GM12875 (cell line): ENCODE results near the gene SMARCB1.
A peak's percentile ranks its signal among the peaks of the same experiment; 100 is the strongest.

Experiments used
- H3K4me3 ChIP-seq: one replicate; pipeline ENCODE4 v1.5.1; 2011; ENCODE audit warnings: low read depth, low read length, control low read depth
- CTCF ChIP-seq: IDR thresholded peaks from 2 replicates; pipeline ENCODE4 v1.5.1; 2011; ENCODE audit warnings: low read depth, mild to moderate bottlenecking, control low read depth, inconsistent platforms, low read length, moderate library complexity, borderline replicate concordance; ENCODE audit not compliant: insufficient read depth

The SMARCB1 gene

GRCh38 chr22:23752750-23753149 is 34.0 kb upstream of the SMARCB1 start:
- no peak for TF ChIP-seq CTCF
- H3K4me3 ChIP-seq = peak overlapping the region; percentile 36

GRCh38 chr22:23753385-23753784 is 33.4 kb upstream of the SMARCB1 start:
- TF ChIP-seq CTCF = peak; percentile 21; the same call in 1 of the 2 replicates

GRCh38 chr22:23754220-23754919 is 32.4 kb upstream of the SMARCB1 start, which contains the start of gene VPREB3:
VPREB3 (minus strand) TSS chr22:23754425; CDS start chr22:23754363, 62 bp downstream.
- H3K4me3 ChIP-seq = peak within 1 kb of the TSS; percentile 43
- no peak for TF ChIP-seq CTCF

More at GRCh38 chr22:23753385-23753784, 33.4 kb upstream of the SMARCB1 start:
- H3K4me3 ChIP-seq = peak overlapping the region; percentile 43

GRCh38 chr22:23754980-23755636 is 31.7 kb upstream of the SMARCB1 start:
- H3K4me3 ChIP-seq = no peak overlapping the region
- no peak for TF ChIP-seq CTCF

GRCh38 chr22:23755711-23756110 is 31.1 kb upstream of the SMARCB1 start:
- H3K4me3 ChIP-seq = no peak overlapping the region

GRCh38 chr22:23756891-23757290 is 29.9 kb upstream of the SMARCB1 start:
- TF ChIP-seq CTCF = no peak
- no peak overlapping the region for H3K4me3 ChIP-seq

More at GRCh38 chr22:23755711-23756110, 31.1 kb upstream of the SMARCB1 start:
- TF ChIP-seq CTCF = no peak

GRCh38 chr22:23759566-23759965 is 27.2 kb upstream of the SMARCB1 start:
- no peak overlapping the region for H3K4me3 ChIP-seq
- no peak for TF ChIP-seq CTCF
